SK-N-SH (cell line): ENCODE measurements around the gene MFAP2. TPM values are rescaled to one million over a fixed set of nuclear protein-coding genes. Genes with fewer than 3 reads are reported as not detected.
A peak's percentile ranks its signal among the peaks of the same experiment; 100 is the strongest.

Experiments used
- CTCF ChIA-PET: fragments of 300-600, 350-600 bp; formaldehyde crosslinking; extraction: SDS; loops from one replicate; lab custom pipeline; 2021; lab: Yijun Ruan, JAX
- POLR2A ChIA-PET: fragments of 350-600 bp; sonication (Branson Sonifier 250); formaldehyde crosslinking; extraction: SDS; loops from one replicate; lab custom pipeline; 2020; ENCODE audit warnings: antibody characterized with exemption, inconsistent platforms; lab: Yijun Ruan, JAX
- DNase-seq: peaks from one replicate; pipeline ENCODE4 v3.0.0; 2012
- H2AFZ ChIP-seq: fragments of 200-600 bp; sonication (generic); 2 replicates; pipeline ENCODE4 v1.8.1; 2016; ENCODE audit warnings: antibody characterized with exemption, mild to moderate bottlenecking, low read depth
- H3F3A ChIP-seq: fragments of 200-600 bp; sonication (generic); replicated peaks from 2 replicates; pipeline ENCODE3; 2016; ENCODE audit warnings: antibody characterized with exemption, mild to moderate bottlenecking; ENCODE audit not compliant: insufficient read depth
- H3K27ac ChIP-seq, 2 experiments: fragments of 200-500 bp in 1 of 2; fragments of 200-600 bp in 1 of 2; sonication (Bioruptor generic) in 1 of 2; sonication (generic), shearing (Covaris generic) in 1 of 2; 2 replicates each; pipeline versions ENCODE4 v1.5.1 to v1.6.1; 2014 to 2016; ENCODE audit warnings: low read depth in 2 of 2, inconsistent platforms in 1 of 2, low read length in 1 of 2, mild to moderate bottlenecking in 1 of 2, mixed read lengths in 1 of 2
- H3K27me3 ChIP-seq: fragments of 200-600 bp; sonication (generic), shearing (Covaris generic); 2 replicates; pipeline ENCODE4 v1.6.1; 2016; ENCODE audit warnings: mixed run types; ENCODE audit not compliant: insufficient read depth
- H3K36me3 ChIP-seq, 2 experiments: fragments of 200-500 bp in 1 of 2; fragments of 200-600 bp in 1 of 2; sonication (Bioruptor generic) in 1 of 2; sonication (generic) in 1 of 2; replicated peaks in 1 of 2; 2 replicates each; pipeline versions ENCODE3 to v1.5.1; 2014 to 2016; ENCODE audit warnings: low read length in 1 of 2, mild to moderate bottlenecking in 1 of 2; ENCODE audit not compliant: insufficient read depth in 2 of 2, control insufficient read depth in 1 of 2
- H3K4me1 ChIP-seq, 2 experiments: fragments of 200-500 bp in 1 of 2; fragments of 200-600 bp in 1 of 2; sonication (Bioruptor generic) in 1 of 2; sonication (generic), shearing (Covaris generic) in 1 of 2; 2 replicates each; pipeline versions ENCODE4 v1.5.1 to v1.6.1; 2014 to 2016; ENCODE audit warnings: low read depth in 1 of 2, low read length in 1 of 2, mixed run types in 1 of 2; ENCODE audit not compliant: insufficient read depth in 2 of 2, control insufficient read depth in 1 of 2
- H3K4me2 ChIP-seq: fragments of 200-600 bp; sonication (generic), shearing (Covaris generic); 2 replicates; pipeline ENCODE4 v1.6.1; 2017; ENCODE audit warnings: mixed run types
- H3K4me3 ChIP-seq, 2 experiments: fragments of 200-500 bp in 1 of 2; fragments of 200-600 bp in 1 of 2; sonication (Bioruptor generic) in 1 of 2; sonication (generic), shearing (Covaris generic) in 1 of 2; 2 replicates each; pipeline versions ENCODE4 v1.5.1 to v1.8.1; 2014 to 2016; ENCODE audit warnings: low read depth in 2 of 2, inconsistent platforms in 1 of 2, low read length in 1 of 2, mild to moderate bottlenecking in 1 of 2, mixed read lengths in 1 of 2, moderate library complexity in 1 of 2
- H3K79me2 ChIP-seq: fragments of 200-600 bp; sonication (generic); 2 replicates; pipeline ENCODE4 v1.8.1; 2017; ENCODE audit warnings: mild to moderate bottlenecking; ENCODE audit not compliant: insufficient read depth
- H3K9ac ChIP-seq: fragments of 200-600 bp; sonication (generic); 2 replicates; pipeline ENCODE4 v1.6.1; 2017; ENCODE audit warnings: mixed run types
- H3K9me2 ChIP-seq: fragments of 200-600 bp; sonication (generic); 2 replicates; pipeline ENCODE4 v1.6.1; 2017; ENCODE audit warnings: mixed run types
- H3K9me3 ChIP-seq: fragments of 200-600 bp; sonication (generic); 2 replicates; pipeline ENCODE4 v1.6.1; 2017; ENCODE audit warnings: mixed run types, mild to moderate bottlenecking, moderate library complexity
- H4K20me1 ChIP-seq: fragments of 200-600 bp; sonication (generic); 2 replicates; pipeline ENCODE4 v1.6.1; 2017; ENCODE audit warnings: mild to moderate bottlenecking, mixed run types; ENCODE audit not compliant: insufficient read depth
- CHD2 ChIP-seq: fragments of 150-350 bp; IDR thresholded peaks from 2 replicates; pipeline ENCODE4 v1.6.1; 2018; ENCODE audit warnings: low read length; ENCODE audit not compliant: partially characterized antibody
- EP300 ChIP-seq, 2 experiments: IDR thresholded peaks; 2 replicates each; pipeline versions ENCODE4 v1.4.0 to v1.6.1; 2012; ENCODE audit warnings: borderline replicate concordance in 1 of 2, low read depth in 1 of 2, low read length in 1 of 2
- FOXJ3 ChIP-seq: sonication (generic); formaldehyde crosslinking; IDR thresholded peaks from 2 replicates; pipeline ENCODE4 v1.5.1; 2020; ENCODE audit warnings: mild to moderate bottlenecking, missing genetic modification reagents
- GABPA ChIP-seq: IDR thresholded peaks from 2 replicates; pipeline ENCODE4 v1.4.0; 2012; ENCODE audit warnings: low read depth, mild to moderate bottlenecking
- GATA2 ChIP-seq: sonication (generic); formaldehyde crosslinking; IDR thresholded peaks from 2 replicates; pipeline ENCODE4 v1.5.0; 2020; ENCODE audit warnings: mild to moderate bottlenecking, missing genetic modification reagents
- MAX ChIP-seq: IDR thresholded peaks from 2 replicates; pipeline ENCODE4 v1.4.0; 2012; ENCODE audit warnings: low read depth
- MEF2A ChIP-seq: IDR thresholded peaks from 2 replicates; pipeline ENCODE4 v1.4.0; 2012; ENCODE audit warnings: low read depth, borderline replicate concordance
- MXI1 ChIP-seq: IDR thresholded peaks from 2 replicates; pipeline ENCODE4 v1.6.1; 2012; ENCODE audit warnings: mild to moderate bottlenecking, low read depth, low read length, improper control_type of control experiment
- NFIC ChIP-seq: IDR thresholded peaks from 2 replicates; pipeline ENCODE4 v1.4.0; 2012; ENCODE audit warnings: borderline replicate concordance
- PBX3 ChIP-seq: IDR thresholded peaks from 2 replicates; pipeline ENCODE4; 2012
- POLR2AphosphoS5 ChIP-seq: IDR thresholded peaks from 2 replicates; pipeline ENCODE4 v1.6.1; 2012; ENCODE audit warnings: low read depth, low read length
- RAD21 ChIP-seq: IDR thresholded peaks from 2 replicates; pipeline ENCODE4 v1.6.1; 2012; ENCODE audit warnings: mild to moderate bottlenecking, low read length
- RCOR1 ChIP-seq: fragments of 150-350 bp; IDR thresholded peaks from 2 replicates; pipeline ENCODE4 v1.6.1; 2017; ENCODE audit warnings: antibody characterized with exemption, low read length
- REST ChIP-seq: IDR thresholded peaks from 2 replicates; pipeline ENCODE4 v1.6.1; 2012; ENCODE audit warnings: mild to moderate bottlenecking, low read depth, low read length, moderate library complexity
- SIN3A ChIP-seq: IDR thresholded peaks from 2 replicates; pipeline ENCODE4 v1.6.1; 2012; ENCODE audit warnings: low read depth, mild to moderate bottlenecking, low read length, moderate library complexity, borderline replicate concordance
- TEAD4 ChIP-seq: IDR thresholded peaks from 2 replicates; pipeline ENCODE4 v1.4.0; 2012; ENCODE audit warnings: mild to moderate bottlenecking, borderline replicate concordance; ENCODE audit not compliant: insufficient read depth
- WGBS: methylation state at CpG from one replicate; pipeline ENCODE4 v1.1.6; 2017; ENCODE audit warnings: low lambda C conversion rate; 5-methylcytosine and 5-hydroxymethylcytosine counted together
- polyA plus RNA-seq, 3 experiments: library from polyadenylated mRNA; depleted of rRNA; stranded (reverse); fragments of >200 nt; gene quantifications; 2 replicates each; pipeline ENCODE4 v1.2.3, GENCODE V29; 2012
- TF ChIP-seq, protein P1 (sequence below): IDR thresholded peaks from 2 replicates; pipeline ENCODE4 v1.4.0; 2012; ENCODE audit warnings: low read depth, borderline replicate concordance
- TF ChIP-seq, protein P2 (sequence below): fragments of 150-350 bp; IDR thresholded peaks from 2 replicates; pipeline ENCODE4 v1.6.1; 2016; ENCODE audit warnings: mild to moderate bottlenecking, low read depth, low read length

MFAP2 gene
- polyA plus RNA-seq, 1 of the 3 experiments (the other 2 are of a cell fraction), result 189 TPM

DNA sequence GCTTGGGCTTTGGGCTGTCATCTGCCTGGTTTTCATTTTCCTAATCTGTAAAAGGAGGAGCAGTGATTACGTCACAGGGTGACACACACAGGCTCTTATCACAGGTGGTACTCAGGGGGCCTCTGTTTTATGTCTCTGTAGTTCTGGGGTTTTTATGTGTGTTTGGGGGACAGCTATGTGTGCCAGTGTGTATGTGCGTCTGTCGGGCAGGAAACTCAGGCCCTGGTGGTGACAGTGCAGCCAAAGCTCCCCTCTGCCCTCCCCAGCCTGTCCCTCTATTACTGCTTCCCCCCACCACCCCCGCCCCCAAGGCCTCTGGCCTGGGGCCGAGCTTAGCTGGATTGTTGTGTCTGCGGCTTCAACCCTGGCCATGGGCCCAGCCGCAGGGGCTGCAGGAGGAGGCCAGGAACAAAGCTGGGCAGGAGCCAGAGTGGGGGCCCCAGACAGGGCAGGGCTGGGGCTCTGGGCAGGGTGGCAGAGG, 13.3 kb downstream of the MFAP2 start (continued):
- TF ChIP-seq GATA2 (CRISPR knock-in tag), result 0 out of 2 replicates have a peak, but pooled peaks have one; percentile 18
- TF ChIP-seq EP300 (IDR thresholded peaks at IDR 0.05; ENCODE audit: borderline replicate concordance in 1 of 2, low read depth in 1 of 2, low read length in 1 of 2), result peak; percentile 21 to 51; a peak in 2 of 4 replicates
- TF ChIP-seq MEF2A, result no peak
- peak; percentile 56; the same call in 1 of the 2 replicates for TF ChIP-seq TEAD4
- TF ChIP-seq MAX, result no peak
- TF ChIP-seq, protein P1, sequence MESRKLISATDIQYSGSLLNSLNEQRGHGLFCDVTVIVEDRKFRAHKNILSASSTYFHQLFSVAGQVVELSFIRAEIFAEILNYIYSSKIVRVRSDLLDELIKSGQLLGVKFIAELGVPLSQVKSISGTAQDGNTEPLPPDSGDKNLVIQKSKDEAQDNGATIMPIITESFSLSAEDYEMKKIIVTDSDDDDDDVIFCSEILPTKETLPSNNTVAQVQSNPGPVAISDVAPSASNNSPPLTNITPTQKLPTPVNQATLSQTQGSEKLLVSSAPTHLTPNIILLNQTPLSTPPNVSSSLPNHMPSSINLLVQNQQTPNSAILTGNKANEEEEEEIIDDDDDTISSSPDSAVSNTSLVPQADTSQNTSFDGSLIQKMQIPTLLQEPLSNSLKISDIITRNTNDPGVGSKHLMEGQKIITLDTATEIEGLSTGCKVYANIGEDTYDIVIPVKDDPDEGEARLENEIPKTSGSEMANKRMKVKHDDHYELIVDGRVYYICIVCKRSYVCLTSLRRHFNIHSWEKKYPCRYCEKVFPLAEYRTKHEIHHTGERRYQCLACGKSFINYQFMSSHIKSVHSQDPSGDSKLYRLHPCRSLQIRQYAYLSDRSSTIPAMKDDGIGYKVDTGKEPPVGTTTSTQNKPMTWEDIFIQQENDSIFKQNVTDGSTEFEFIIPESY, result no peak

- Histone ChIP-seq H3K4me3 (no peak overlapping the region), H3K9me2 (no peaks in the 10 kb centered on the region), H4K20me1 (peaks cover 10% of the 10 kb centered on the region; the same call in 1 of the 2 replicates), H2AFZ (no peak overlapping the region), H3K4me2 (no peak overlapping the region), H3K79me2 (peaks cover 4% of the 10 kb centered on the region; the same call in 1 of the 2 replicates), H3F3A (peaks cover 9% of the 10 kb centered on the region), H3K36me3 (peaks cover 6 to 10% of the 10 kb centered on the region in 2 experiments), H3K27me3 (no peaks in the 10 kb centered on the region), H3K4me1 (peaks cover 11 to 24% of the 10 kb centered on the region in 2 experiments; a peak in 2 of 4 replicates), H3K9ac (no peak overlapping the region), H3K27ac (peak overlapping the region in 1 of 2 experiments; percentile 76; a peak in 1 of 4 replicates), H3K9me3 (no peaks in the 10 kb centered on the region)
- ChIA-PET POLR2A (interaction anchor here (0.9 to 3.1 kb wide), 5 partner anchors 10 to 65 kb away, joined by 4 to 39 read pairs (median 5); partner anchors contain the start of gene MFAP2), CTCF (interaction anchor here (0.9 to 20.3 kb wide), 5 partner anchors 9 to 76 kb away, joined by 4 to 408 read pairs (median 4); partner anchors contain the start of gene SDHB)
- WGBS, result 97% methylated on average over 18 of the region's 22 CpGs
- DNase-seq, result no peak
- no peak for TF ChIP-seq PBX3
- no peak for TF ChIP-seq SIN3A
- TF ChIP-seq EP300 (IDR thresholded peaks at IDR 0.05; ENCODE audit: borderline replicate concordance in 1 of 2, low read depth in 1 of 2, low read length in 1 of 2), result no peak
- no peak for TF ChIP-seq NFIC
- TF ChIP-seq FOXJ3, result no peak
- TF ChIP-seq RCOR1, result no peak
- no peak for TF ChIP-seq REST
- TF ChIP-seq RAD21, result no peak
- no peak for TF ChIP-seq GATA2 (CRISPR knock-in tag)
- TF ChIP-seq CHD2, result no peak
- TF ChIP-seq MAX, result no peak
- no peak for TF ChIP-seq POLR2AphosphoS5
- TF ChIP-seq MXI1, result no peak
- TF ChIP-seq GABPA, result no peak
- TF ChIP-seq, protein P1, result no peak
- TF ChIP-seq, protein P2, sequence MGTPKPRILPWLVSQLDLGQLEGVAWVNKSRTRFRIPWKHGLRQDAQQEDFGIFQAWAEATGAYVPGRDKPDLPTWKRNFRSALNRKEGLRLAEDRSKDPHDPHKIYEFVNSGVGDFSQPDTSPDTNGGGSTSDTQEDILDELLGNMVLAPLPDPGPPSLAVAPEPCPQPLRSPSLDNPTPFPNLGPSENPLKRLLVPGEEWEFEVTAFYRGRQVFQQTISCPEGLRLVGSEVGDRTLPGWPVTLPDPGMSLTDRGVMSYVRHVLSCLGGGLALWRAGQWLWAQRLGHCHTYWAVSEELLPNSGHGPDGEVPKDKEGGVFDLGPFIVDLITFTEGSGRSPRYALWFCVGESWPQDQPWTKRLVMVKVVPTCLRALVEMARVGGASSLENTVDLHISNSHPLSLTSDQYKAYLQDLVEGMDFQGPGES, result no peak
- TF ChIP-seq TEAD4, result no peak
Observed at GRCh38 chr1:16966282-16966681, 14.1 kb downstream of the MFAP2 start.
